HG02798 (cell line): ENCODE data around the gene SPATA31C1.
"Not testable (repeated sequence)": the region's sequence is repeated elsewhere in the genome, so short reads cannot be mapped to it uniquely, and the experiment has no call there.

Experiments
- ATAC-seq: cut with Tn5 transposase; IDR thresholded peaks from one replicate; pipeline ENCODE4 v1.9.1; 2021; ENCODE audit warnings: mild to moderate bottlenecking; ENCODE audit not compliant: unreplicated experiment, poor library complexity

Gene SPATA31C1

GRCh38 chr9:87917662-87918061 is at the start of gene SPATA31C1:
SPATA31C1 (plus strand) TSS chr9:87917962.
- not testable (repeated sequence) for ATAC-seq

- no peak for ATAC-seq
Measured at GRCh38 chr9:87868175-87868574, 49.6 kb upstream of the SPATA31C1 start.

- ATAC-seq = no peak
Measured at GRCh38 chr9:87868635-87869034, 49.1 kb upstream of the SPATA31C1 start.

GRCh38 chr9:87869082-87869481 is 48.7 kb upstream of the SPATA31C1 start:
- no peak for ATAC-seq

- ATAC-seq = no peak
Measured at GRCh38 chr9:87871425-87872078, 46.2 kb upstream of the SPATA31C1 start.

GRCh38 chr9:87872079-87872624 is 45.6 kb upstream of the SPATA31C1 start:
- ATAC-seq = no peak

- no peak for ATAC-seq
Measured at GRCh38 chr9:87873607-87874303, 44.0 kb upstream of the SPATA31C1 start.

- no peak for ATAC-seq
Measured at GRCh38 chr9:87874304-87874623, 43.5 kb upstream of the SPATA31C1 start.

- no peak for ATAC-seq
Measured at GRCh38 chr9:87875060-87875459, 42.7 kb upstream of the SPATA31C1 start.

GRCh38 chr9:87875831-87876545 is 41.8 kb upstream of the SPATA31C1 start:
- no peak for ATAC-seq

- no peak for ATAC-seq
Measured at GRCh38 chr9:87876708-87877107, 41.1 kb upstream of the SPATA31C1 start.

GRCh38 chr9:87878989-87879511 is 38.7 kb upstream of the SPATA31C1 start:
- no peak for ATAC-seq

GRCh38 chr9:87880116-87880515 is 37.6 kb upstream of the SPATA31C1 start:
- ATAC-seq = no peak

- no peak for ATAC-seq
Measured at GRCh38 chr9:87880683-87881082, 37.1 kb upstream of the SPATA31C1 start.

GRCh38 chr9:87882627-87883026 is 35.1 kb upstream of the SPATA31C1 start, which contains the start of gene SPATA31E1:
SPATA31E1 (plus strand) TSS chr9:87882877; CDS start chr9:87882892, 15 bp downstream.
- no peak for ATAC-seq

GRCh38 chr9:87883274-87883673 is 34.5 kb upstream of the SPATA31C1 start:
- no peak for ATAC-seq

GRCh38 chr9:87883990-87884389 is 33.8 kb upstream of the SPATA31C1 start:
- ATAC-seq = no peak

- ATAC-seq = no peak
Measured at GRCh38 chr9:87884578-87885459, 32.9 kb upstream of the SPATA31C1 start.

GRCh38 chr9:87885484-87886189 is 32.1 kb upstream of the SPATA31C1 start:
- no peak for ATAC-seq
